ENCODE results near the gene HSH2D. TPM values are rescaled to one million over a fixed set of nuclear protein-coding genes. Genes with fewer than 3 reads are reported as not detected.
A peak's percentile ranks its signal among the peaks of the same experiment; 100 is the strongest.

Gene HSH2D
- 0.01 TPM for polyA plus RNA-seq (2013, experiment 1 of 2)
- 0.04 TPM for polyA plus RNA-seq (2013, experiment 2 of 2)

- no peaks in the 10 kb centered on the region for H3K27me3 ChIP-seq (ENCODE audit: control insufficient read depth in 3 of 3, insufficient read depth in 3 of 3, low read depth in 1 of 3, low read length in 3 of 3)
- H4K8ac ChIP-seq (ENCODE audit: low read depth, low read length), result peak within 1 kb of the TSS; percentile 92
- no peak within 1 kb of the TSS for H3K14ac ChIP-seq (ENCODE audit: low read length)
- H3K4ac ChIP-seq (ENCODE audit: low read length), result peak within 1 kb of the TSS; percentile 76
- H3K9ac ChIP-seq (ENCODE audit: low read depth, low read length, poor library complexity), result no peak within 1 kb of the TSS
- no peak within 1 kb of the TSS for H2AFZ ChIP-seq (ENCODE audit: low read length)
- no peaks in the 10 kb centered on the region for H3K79me1 ChIP-seq (ENCODE audit: low read depth, low read length)
- H2AK5ac ChIP-seq (ENCODE audit: low read depth, low read length), result no peak within 1 kb of the TSS
- no peak within 1 kb of the TSS for H3K4me2 ChIP-seq (ENCODE audit: insufficient read depth, low read length, poor library complexity, severe bottlenecking)
- WGBS, 2 donors (ENCODE audit: extremely low coverage in 2 of 2, insufficient read length in 2 of 2, insufficient replicate concordance in 1 of 2), result no CpG with 5 or more reads among the region's 13 CpGs
- no peaks in the 10 kb centered on the region for H3K4me1 ChIP-seq (ENCODE audit: control insufficient read depth in 2 of 2, insufficient read depth in 1 of 2, low read depth in 1 of 2, low read length in 2 of 2)
- no peak within 1 kb of the TSS for H4K91ac ChIP-seq (ENCODE audit: low read depth, low read length, poor library complexity)
- H3K27ac ChIP-seq (replicated peaks; ENCODE audit: low read length), result no peak within 1 kb of the TSS
- no peak within 1 kb of the TSS for H2BK12ac ChIP-seq (ENCODE audit: low read length)
- H3K9me3 ChIP-seq (replicated peaks in 1 of 2; ENCODE audit: control insufficient read depth in 2 of 2, insufficient read depth in 1 of 2, low read depth in 1 of 2, low read length in 2 of 2), result no peaks in the 10 kb centered on the region
- H3K4me3 ChIP-seq (ENCODE audit: low read length in 2 of 2), result no peak within 1 kb of the TSS
- H2BK15ac ChIP-seq (ENCODE audit: low read length), result no peak within 1 kb of the TSS
- peak within 1 kb of the TSS; percentile 0 for H3K18ac ChIP-seq (ENCODE audit: low read length)
- no peak for DNase-seq (ENCODE audit: low spot score)
- H3K23ac ChIP-seq (ENCODE audit: low read depth, low read length, poor library complexity), result no peak within 1 kb of the TSS
- no peak within 1 kb of the TSS for H2BK120ac ChIP-seq (ENCODE audit: low read depth, low read length)
- H2BK5ac ChIP-seq (ENCODE audit: low read length), result no peak within 1 kb of the TSS
- H3K36me3 ChIP-seq (replicated peaks in 1 of 2; ENCODE audit: control insufficient read depth in 2 of 2, insufficient read depth in 2 of 2, low read length in 2 of 2), result no peaks in the 10 kb centered on the region
These were observed at the start of gene HSH2D for GRCh38 chr19:16143399-16144215. HSH2D (plus strand) TSS chr19:16143685; CDS start chr19:16148751, 5,066 bp downstream.

GRCh38 chr19:16094360-16095070 is 49.0 kb upstream of the HSH2D start:
- H3K27me3 ChIP-seq (ENCODE audit: control insufficient read depth in 3 of 3, insufficient read depth in 3 of 3, low read depth in 1 of 3, low read length in 3 of 3), result no peaks in the 10 kb centered on the region
- H3K9ac ChIP-seq (ENCODE audit: low read depth, low read length, poor library complexity), result no peak overlapping the region
- no peak overlapping the region for H3K4me2 ChIP-seq (ENCODE audit: insufficient read depth, low read length, poor library complexity, severe bottlenecking)
- no peak overlapping the region for H2AK5ac ChIP-seq (ENCODE audit: low read depth, low read length)
- no peak overlapping the region for H2BK15ac ChIP-seq (ENCODE audit: low read length)
- no CpG with 5 or more reads among the region's 10 CpGs for WGBS, 2 donors (ENCODE audit: extremely low coverage in 2 of 2, insufficient read length in 2 of 2, insufficient replicate concordance in 1 of 2)
- H3K18ac ChIP-seq (ENCODE audit: low read length), result no peak overlapping the region
- H4K8ac ChIP-seq (ENCODE audit: low read depth, low read length), result no peak overlapping the region
- H3K9me3 ChIP-seq (replicated peaks in 1 of 2; ENCODE audit: control insufficient read depth in 2 of 2, insufficient read depth in 1 of 2, low read depth in 1 of 2, low read length in 2 of 2), result no peaks in the 10 kb centered on the region
- DNase-seq (ENCODE audit: low spot score), result no peak
- peaks cover 7% of the 10 kb centered on the region for H3K79me1 ChIP-seq (ENCODE audit: low read depth, low read length)
- no peak overlapping the region for H3K27ac ChIP-seq (replicated peaks; ENCODE audit: low read length)
- H3K36me3 ChIP-seq (replicated peaks in 1 of 2; ENCODE audit: control insufficient read depth in 2 of 2, insufficient read depth in 2 of 2, low read length in 2 of 2), result peaks cover 65 to 99% of the 10 kb centered on the region in 2 donors
- H2BK120ac ChIP-seq (ENCODE audit: low read depth, low read length), result no peak overlapping the region
- no peak overlapping the region for H3K14ac ChIP-seq (ENCODE audit: low read length)
- H3K4ac ChIP-seq (ENCODE audit: low read length), result no peak overlapping the region
- H3K23ac ChIP-seq (ENCODE audit: low read depth, low read length, poor library complexity), result no peak overlapping the region
- H3K4me1 ChIP-seq (ENCODE audit: control insufficient read depth in 2 of 2, insufficient read depth in 1 of 2, low read depth in 1 of 2, low read length in 2 of 2), result no peaks in the 10 kb centered on the region
- H2BK5ac ChIP-seq (ENCODE audit: low read length), result no peak overlapping the region
- H2AFZ ChIP-seq (ENCODE audit: low read length), result no peak overlapping the region
- H2BK12ac ChIP-seq (ENCODE audit: low read length), result no peak overlapping the region
- no peak overlapping the region for H4K91ac ChIP-seq (ENCODE audit: low read depth, low read length, poor library complexity)
- H3K4me3 ChIP-seq (ENCODE audit: low read length in 2 of 2), result no peak overlapping the region

GRCh38 chr19:16095071-16095571 is 48.4 kb upstream of the HSH2D start:
- H3K4me3 ChIP-seq (ENCODE audit: low read length in 2 of 2), result no peak overlapping the region
- WGBS, 2 donors (ENCODE audit: extremely low coverage in 2 of 2, insufficient read length in 2 of 2, insufficient replicate concordance in 1 of 2), result no CpG with 5 or more reads among the region's 13 CpGs
- no peak overlapping the region for H2BK15ac ChIP-seq (ENCODE audit: low read length)
- no peak overlapping the region for H3K23ac ChIP-seq (ENCODE audit: low read depth, low read length, poor library complexity)
- H4K8ac ChIP-seq (ENCODE audit: low read depth, low read length), result no peak overlapping the region
- no peak overlapping the region for H2AK5ac ChIP-seq (ENCODE audit: low read depth, low read length)
- no peak overlapping the region for H3K4me2 ChIP-seq (ENCODE audit: insufficient read depth, low read length, poor library complexity, severe bottlenecking)
- no peaks in the 10 kb centered on the region for H3K4me1 ChIP-seq (ENCODE audit: control insufficient read depth in 2 of 2, insufficient read depth in 1 of 2, low read depth in 1 of 2, low read length in 2 of 2)
- no peak overlapping the region for H4K91ac ChIP-seq (ENCODE audit: low read depth, low read length, poor library complexity)
- H3K36me3 ChIP-seq (replicated peaks in 1 of 2; ENCODE audit: control insufficient read depth in 2 of 2, insufficient read depth in 2 of 2, low read length in 2 of 2), result peaks cover 65 to 99% of the 10 kb centered on the region in 2 donors
- no peak overlapping the region for H3K18ac ChIP-seq (ENCODE audit: low read length)
- H2BK5ac ChIP-seq (ENCODE audit: low read length), result no peak overlapping the region
- no peak overlapping the region for H2BK12ac ChIP-seq (ENCODE audit: low read length)
- H3K27me3 ChIP-seq (ENCODE audit: control insufficient read depth in 3 of 3, insufficient read depth in 3 of 3, low read depth in 1 of 3, low read length in 3 of 3), result no peaks in the 10 kb centered on the region
- peaks cover 7% of the 10 kb centered on the region for H3K79me1 ChIP-seq (ENCODE audit: low read depth, low read length)
- H2BK120ac ChIP-seq (ENCODE audit: low read depth, low read length), result no peak overlapping the region
- no peak overlapping the region for H3K4ac ChIP-seq (ENCODE audit: low read length)
- DNase-seq (ENCODE audit: low spot score), result no peak
- H2AFZ ChIP-seq (ENCODE audit: low read length), result no peak overlapping the region
- H3K9ac ChIP-seq (ENCODE audit: low read depth, low read length, poor library complexity), result no peak overlapping the region
- H3K14ac ChIP-seq (ENCODE audit: low read length), result no peak overlapping the region
- H3K9me3 ChIP-seq (replicated peaks in 1 of 2; ENCODE audit: control insufficient read depth in 2 of 2, insufficient read depth in 1 of 2, low read depth in 1 of 2, low read length in 2 of 2), result no peaks in the 10 kb centered on the region
- H3K27ac ChIP-seq (replicated peaks; ENCODE audit: low read length), result no peak overlapping the region

- no peak for DNase-seq (ENCODE audit: low spot score)
- whole genome bisulfite sequencing, 2 donors (ENCODE audit: extremely low coverage in 2 of 2, insufficient read length in 2 of 2, insufficient replicate concordance in 1 of 2), result no CpG with 5 or more reads among the region's 10 CpGs
- no peak overlapping the region for H3K4ac ChIP-seq (ENCODE audit: low read length)
- H4K91ac ChIP-seq (ENCODE audit: low read depth, low read length, poor library complexity), result no peak overlapping the region
- H2BK15ac ChIP-seq (ENCODE audit: low read length), result no peak overlapping the region
- no peak overlapping the region for H2BK12ac ChIP-seq (ENCODE audit: low read length)
- no peak overlapping the region for H2BK120ac ChIP-seq (ENCODE audit: low read depth, low read length)
- H3K27me3 ChIP-seq (ENCODE audit: control insufficient read depth in 3 of 3, insufficient read depth in 3 of 3, low read depth in 1 of 3, low read length in 3 of 3), result no peaks in the 10 kb centered on the region
- H4K8ac ChIP-seq (ENCODE audit: low read depth, low read length), result no peak overlapping the region
- H3K79me1 ChIP-seq (ENCODE audit: low read depth, low read length), result peaks cover 8% of the 10 kb centered on the region
- H2AK5ac ChIP-seq (ENCODE audit: low read depth, low read length), result no peak overlapping the region
- no peak overlapping the region for H3K9ac ChIP-seq (ENCODE audit: low read depth, low read length, poor library complexity)
- H3K4me3 ChIP-seq (ENCODE audit: low read length in 2 of 2), result no peak overlapping the region
- H3K23ac ChIP-seq (ENCODE audit: low read depth, low read length, poor library complexity), result no peak overlapping the region
- H3K9me3 ChIP-seq (replicated peaks in 1 of 2; ENCODE audit: control insufficient read depth in 2 of 2, insufficient read depth in 1 of 2, low read depth in 1 of 2, low read length in 2 of 2), result no peaks in the 10 kb centered on the region
- peaks cover 59 to 99% of the 10 kb centered on the region in 2 donors for H3K36me3 ChIP-seq (replicated peaks in 1 of 2; ENCODE audit: control insufficient read depth in 2 of 2, insufficient read depth in 2 of 2, low read length in 2 of 2)
- no peak overlapping the region for H2BK5ac ChIP-seq (ENCODE audit: low read length)
- no peak overlapping the region for H3K14ac ChIP-seq (ENCODE audit: low read length)
- no peak overlapping the region for H3K18ac ChIP-seq (ENCODE audit: low read length)
- no peak overlapping the region for H3K4me2 ChIP-seq (ENCODE audit: insufficient read depth, low read length, poor library complexity, severe bottlenecking)
- no peak overlapping the region for H3K27ac ChIP-seq (replicated peaks; ENCODE audit: low read length)
- no peaks in the 10 kb centered on the region for H3K4me1 ChIP-seq (ENCODE audit: control insufficient read depth in 2 of 2, insufficient read depth in 1 of 2, low read depth in 1 of 2, low read length in 2 of 2)
- H2AFZ ChIP-seq (ENCODE audit: low read length), result no peak overlapping the region
These were observed 47.1 kb upstream of the HSH2D start for GRCh38 chr19:16096280-16096855.

Measured in neuronal stem cell (in vitro differentiated cells).